Hepatocyte (in vitro differentiated cells): Measurements from ENCODE around the gene TMCC1.

ENCODE experiments used
- EZH2 ChIP-seq: fragments of 200-600 bp; sonication (generic); IDR thresholded peaks from 2 replicates; pipeline ENCODE4 v1.6.1; 2016; ENCODE audit warnings: antibody characterized with exemption, mild to moderate bottlenecking, borderline replicate concordance
- EZH2phosphoT487 ChIP-seq: fragments of 200-600 bp; sonication (generic); IDR thresholded peaks from one replicate; pipeline ENCODE4 v1.6.1; 2018; ENCODE audit warnings: antibody characterized with exemption, mild to moderate bottlenecking, low read depth, moderate library complexity; ENCODE audit not compliant: unreplicated experiment, severe bottlenecking
- TF ChIP-seq, protein P1 (sequence below): fragments of 200-600 bp; sonication (generic); IDR thresholded peaks from 2 replicates; pipeline ENCODE4 v1.5.1; 2016; ENCODE audit warnings: antibody characterized with exemption, mild to moderate bottlenecking; ENCODE audit not compliant: poor library complexity

DNA sequence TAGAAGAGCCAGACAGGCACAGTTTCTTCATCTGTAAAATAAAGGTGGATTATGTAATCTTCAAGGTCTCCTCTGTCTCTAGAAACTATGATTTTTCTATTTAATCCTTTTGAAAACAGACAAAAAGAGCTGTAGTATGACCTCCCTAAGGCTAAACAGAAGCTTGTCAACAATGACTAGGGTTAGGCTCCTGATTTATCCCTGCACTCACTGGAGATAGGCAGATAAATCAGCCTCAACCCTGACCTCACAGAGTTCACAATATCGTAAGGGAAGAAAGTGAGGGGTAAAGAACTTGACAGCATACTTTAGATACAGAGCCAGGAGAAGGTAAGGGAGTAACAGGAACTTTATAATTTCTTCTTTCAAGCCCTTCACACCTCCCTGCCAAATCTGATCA is 124.8 kb downstream of the TMCC1 start:
- TF ChIP-seq EZH2phosphoT487, result no peak
- TF ChIP-seq, protein P1, sequence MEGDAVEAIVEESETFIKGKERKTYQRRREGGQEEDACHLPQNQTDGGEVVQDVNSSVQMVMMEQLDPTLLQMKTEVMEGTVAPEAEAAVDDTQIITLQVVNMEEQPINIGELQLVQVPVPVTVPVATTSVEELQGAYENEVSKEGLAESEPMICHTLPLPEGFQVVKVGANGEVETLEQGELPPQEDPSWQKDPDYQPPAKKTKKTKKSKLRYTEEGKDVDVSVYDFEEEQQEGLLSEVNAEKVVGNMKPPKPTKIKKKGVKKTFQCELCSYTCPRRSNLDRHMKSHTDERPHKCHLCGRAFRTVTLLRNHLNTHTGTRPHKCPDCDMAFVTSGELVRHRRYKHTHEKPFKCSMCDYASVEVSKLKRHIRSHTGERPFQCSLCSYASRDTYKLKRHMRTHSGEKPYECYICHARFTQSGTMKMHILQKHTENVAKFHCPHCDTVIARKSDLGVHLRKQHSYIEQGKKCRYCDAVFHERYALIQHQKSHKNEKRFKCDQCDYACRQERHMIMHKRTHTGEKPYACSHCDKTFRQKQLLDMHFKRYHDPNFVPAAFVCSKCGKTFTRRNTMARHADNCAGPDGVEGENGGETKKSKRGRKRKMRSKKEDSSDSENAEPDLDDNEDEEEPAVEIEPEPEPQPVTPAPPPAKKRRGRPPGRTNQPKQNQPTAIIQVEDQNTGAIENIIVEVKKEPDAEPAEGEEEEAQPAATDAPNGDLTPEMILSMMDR, result no peak
- TF ChIP-seq EZH2, result no peak
